ENCODE measurements around the gene LRRC55.
"Not testable (repeated sequence)": the region's sequence is repeated elsewhere in the genome, so short reads cannot be mapped to it uniquely, and the experiment has no call there.

LRRC55 gene

GRCh38 chr11:57162179-57162898 lies 19.4 kb upstream of the LRRC55 start:
- DNase-seq = no peak

GRCh38 chr11:57163160-57163868 lies 18.4 kb upstream of the LRRC55 start:
- DNase-seq = peak; percentile 44

- DNase-seq = peak; percentile 61
Measured at GRCh38 chr11:57164317-57164716, 17.4 kb upstream of the LRRC55 start.

GRCh38 chr11:57167125-57167846 lies 14.5 kb upstream of the LRRC55 start:
- DNase-seq = no peak

GRCh38 chr11:57169732-57170313 lies 11.9 kb upstream of the LRRC55 start:
- DNase-seq = not testable (repeated sequence)

GRCh38 chr11:57172031-57172430 lies 9.7 kb upstream of the LRRC55 start:
- no peak for DNase-seq

GRCh38 chr11:57174656-57175055 lies 7.1 kb upstream of the LRRC55 start:
- DNase-seq = no peak

- DNase-seq = no peak
Measured at GRCh38 chr11:57175478-57175877, 6.3 kb upstream of the LRRC55 start.

GRCh38 chr11:57178334-57178733 lies 3.4 kb upstream of the LRRC55 start:
- no peak for DNase-seq

- DNase-seq = no peak
Measured at GRCh38 chr11:57179681-57180080, 2.1 kb upstream of the LRRC55 start.

- DNase-seq = peak; percentile 80
Measured at GRCh38 chr11:57180081-57180561, 1.6 kb upstream of the LRRC55 start.

GRCh38 chr11:57180964-57181363 lies 789 bp upstream of the LRRC55 start:
- no peak for DNase-seq

GRCh38 chr11:57182896-57183295 lies 1.1 kb downstream of the LRRC55 start:
- no peak for DNase-seq

- no peak for DNase-seq
Measured at GRCh38 chr11:57190548-57190947, 8.8 kb downstream of the LRRC55 start.

- DNase-seq = no peak
Measured at GRCh38 chr11:57191311-57192219, 9.8 kb downstream of the LRRC55 start.

- no peak for DNase-seq
Measured at GRCh38 chr11:57192316-57192715, 10.6 kb downstream of the LRRC55 start.

- DNase-seq = no peak
Measured at GRCh38 chr11:57196596-57196995, 14.8 kb downstream of the LRRC55 start.

- DNase-seq = peak; percentile 74
Measured at GRCh38 chr11:57197762-57198161, 16.0 kb downstream of the LRRC55 start.

GRCh38 chr11:57199330-57199729 lies 17.6 kb downstream of the LRRC55 start:
- no peak for DNase-seq

GRCh38 chr11:57200917-57201316 lies 19.2 kb downstream of the LRRC55 start:
- no peak for DNase-seq

- DNase-seq = no peak
Measured at GRCh38 chr11:57202281-57202680, 20.5 kb downstream of the LRRC55 start.

- no peak for DNase-seq
Measured at GRCh38 chr11:57203359-57203758, 21.6 kb downstream of the LRRC55 start.
